ENCODE data around the gene ANKRD63.

ANKRD63 gene

GRCh38 chr15:40282869-40283614 is at the start of gene ANKRD63:
Gene ANKRD63, minus strand, starts transcription at chr15:40283064. Its CDS starts 478 bp downstream, at chr15:40282586.
- peak; percentile 39 for DNase-seq

- no peak for DNase-seq
These were observed 49.4 kb upstream of the ANKRD63 start for GRCh38 chr15:40332113-40332781.

- DNase-seq: no peak
These were observed 48.8 kb upstream of the ANKRD63 start for GRCh38 chr15:40331637-40332036.

- DNase-seq: no peak
These were observed 48.2 kb upstream of the ANKRD63 start for GRCh38 chr15:40331026-40331425.

- DNase-seq: no peak
These were observed 47.5 kb upstream of the ANKRD63 start for GRCh38 chr15:40330368-40330836.

GRCh38 chr15:40329804-40330203 is 46.9 kb upstream of the ANKRD63 start:
- no peak for DNase-seq

- no peak for DNase-seq
These were observed 45.9 kb upstream of the ANKRD63 start for GRCh38 chr15:40328751-40329150.

- no peak for DNase-seq
These were observed 45.3 kb upstream of the ANKRD63 start for GRCh38 chr15:40328176-40328575.

- DNase-seq: no peak
These were observed 44.6 kb upstream of the ANKRD63 start for GRCh38 chr15:40327457-40327856.

- no peak for DNase-seq
These were observed 42.8 kb upstream of the ANKRD63 start for GRCh38 chr15:40325700-40326099.

- DNase-seq: no peak
These were observed 42.3 kb upstream of the ANKRD63 start for GRCh38 chr15:40325188-40325587.

- peak; percentile 28 for DNase-seq
These were observed 41.4 kb upstream of the ANKRD63 start for GRCh38 chr15:40323953-40324937.

- DNase-seq: peak; percentile 92
These were observed 40.5 kb upstream of the ANKRD63 start, which contains the start of gene INAFM2 for GRCh38 chr15:40323239-40323952. Gene INAFM2, plus strand, starts transcription at chr15:40323692. Its CDS starts 364 bp downstream, at chr15:40324056.

GRCh38 chr15:40322531-40323238 is 39.8 kb upstream of the ANKRD63 start:
- no peak for DNase-seq

GRCh38 chr15:40320931-40321371 is 38.1 kb upstream of the ANKRD63 start:
- peak; percentile 82 for DNase-seq

GRCh38 chr15:40320409-40320808 is 37.5 kb upstream of the ANKRD63 start:
- DNase-seq: no peak

- no peak for DNase-seq
These were observed 34.7 kb upstream of the ANKRD63 start for GRCh38 chr15:40317580-40317979.

GRCh38 chr15:40316931-40317330 is 34.1 kb upstream of the ANKRD63 start:
- DNase-seq: no peak

- DNase-seq: no peak
These were observed 31.9 kb upstream of the ANKRD63 start for GRCh38 chr15:40314723-40315276.

- peak; percentile 72 for DNase-seq
These were observed 30.9 kb upstream of the ANKRD63 start for GRCh38 chr15:40313531-40314398.

Data from CD4-positive, alpha-beta T cell treated with Interleukin-17A for 1 hour (primary cell).